GM19043 (cell line): ENCODE measurements around the gene MEAF6.
"Not testable (repeated sequence)": the region's sequence is repeated elsewhere in the genome, so short reads cannot be mapped to it uniquely, and the experiment has no call there.

Source experiments
- ATAC-seq: cut with Tn5 transposase; IDR thresholded peaks from one replicate; pipeline ENCODE4 v1.9.1; 2021; ENCODE audit warnings: low read depth; ENCODE audit not compliant: unreplicated experiment

MEAF6 gene

GRCh38 chr1:37514350-37515184 lies at the start of gene MEAF6:
Gene MEAF6, minus strand, starts transcription at chr1:37514766. Its CDS starts 20 bp downstream, at chr1:37514746.
- ATAC-seq: peak; percentile 81

DNA sequence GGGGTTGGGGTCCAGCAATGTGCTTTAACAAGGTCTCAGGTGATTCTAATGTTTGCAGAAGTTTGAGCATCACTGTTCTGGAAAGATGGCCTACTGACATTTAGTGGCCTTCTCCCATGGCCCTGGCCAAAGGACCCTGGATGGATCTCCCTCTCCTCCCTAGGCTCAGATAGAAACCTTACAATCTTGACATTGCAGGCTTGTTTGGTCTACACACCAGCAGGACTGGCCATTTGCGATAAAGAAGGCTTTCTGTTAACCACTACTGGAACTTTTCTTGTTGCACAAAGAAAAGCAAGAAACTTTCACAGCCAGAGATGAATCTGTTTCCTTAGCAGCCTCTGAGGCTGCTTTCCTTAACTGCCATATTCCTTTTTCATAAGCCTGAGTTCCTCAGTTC lies 48.4 kb upstream of the MEAF6 start:
- ATAC-seq: no peak

- ATAC-seq: no peak
These were observed 46.9 kb upstream of the MEAF6 start for GRCh38 chr1:37561133-37562132.

DNA sequence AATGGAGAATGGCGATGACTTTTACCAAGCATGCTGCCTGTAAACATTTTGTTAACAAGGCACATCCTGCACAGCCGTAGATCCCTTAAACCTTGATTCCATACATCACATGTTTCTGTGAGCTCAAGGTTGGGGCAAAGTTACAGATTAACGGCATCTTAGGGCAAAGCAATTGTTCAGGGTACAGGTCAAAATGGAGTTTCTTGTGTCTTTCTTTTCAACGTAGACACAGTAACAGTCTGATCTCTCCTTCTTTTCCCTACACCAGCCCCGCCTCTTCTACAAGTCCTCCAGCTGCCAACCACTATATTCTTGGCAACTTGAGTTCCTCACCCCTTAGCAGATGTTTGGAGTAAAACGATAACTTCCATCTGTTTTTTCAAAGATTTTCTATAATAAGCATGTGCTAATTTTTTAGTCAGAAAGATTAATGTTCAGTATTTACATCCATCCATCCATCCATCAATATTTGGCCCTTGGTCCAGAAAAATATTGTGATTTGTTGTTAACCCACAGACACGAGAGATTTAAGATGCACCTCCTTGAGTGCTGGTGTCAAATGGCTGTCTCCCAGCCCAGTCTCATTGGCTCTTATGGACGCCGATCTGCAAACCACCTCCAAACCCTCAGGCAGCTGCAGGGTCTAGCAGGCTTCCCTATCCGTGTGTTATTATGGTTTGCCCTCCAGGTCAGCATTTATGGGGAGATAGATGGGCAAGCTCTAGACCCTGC lies 46.0 kb upstream of the MEAF6 start:
- ATAC-seq: no peak

DNA sequence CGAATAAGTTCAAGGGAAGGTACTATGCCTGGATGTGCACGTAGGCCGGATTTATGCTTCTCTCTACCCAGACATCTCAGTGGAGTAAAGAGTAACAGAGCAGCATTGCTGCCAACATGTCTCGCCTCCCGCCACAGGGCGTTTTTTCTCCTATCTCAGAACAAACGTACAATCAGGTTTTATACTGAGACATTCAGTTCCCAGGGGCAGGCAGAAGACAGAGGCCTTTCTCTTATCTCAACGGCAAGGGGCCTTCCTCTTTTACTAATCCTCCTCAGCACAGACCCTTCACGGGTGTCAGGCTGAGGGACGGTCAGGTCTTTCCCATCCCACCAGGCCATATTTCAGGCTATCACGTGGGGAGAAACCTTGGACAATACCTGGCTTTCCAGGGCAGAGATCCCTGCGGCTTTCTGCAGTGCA lies 45.4 kb upstream of the MEAF6 start:
- not testable (repeated sequence) for ATAC-seq

GRCh38 chr1:37559080-37559479 lies 44.5 kb upstream of the MEAF6 start:
- no peak for ATAC-seq

GRCh38 chr1:37558411-37558810 lies 43.8 kb upstream of the MEAF6 start:
- no peak for ATAC-seq

- no peak for ATAC-seq
These were observed 42.8 kb upstream of the MEAF6 start for GRCh38 chr1:37557402-37557801.

DNA sequence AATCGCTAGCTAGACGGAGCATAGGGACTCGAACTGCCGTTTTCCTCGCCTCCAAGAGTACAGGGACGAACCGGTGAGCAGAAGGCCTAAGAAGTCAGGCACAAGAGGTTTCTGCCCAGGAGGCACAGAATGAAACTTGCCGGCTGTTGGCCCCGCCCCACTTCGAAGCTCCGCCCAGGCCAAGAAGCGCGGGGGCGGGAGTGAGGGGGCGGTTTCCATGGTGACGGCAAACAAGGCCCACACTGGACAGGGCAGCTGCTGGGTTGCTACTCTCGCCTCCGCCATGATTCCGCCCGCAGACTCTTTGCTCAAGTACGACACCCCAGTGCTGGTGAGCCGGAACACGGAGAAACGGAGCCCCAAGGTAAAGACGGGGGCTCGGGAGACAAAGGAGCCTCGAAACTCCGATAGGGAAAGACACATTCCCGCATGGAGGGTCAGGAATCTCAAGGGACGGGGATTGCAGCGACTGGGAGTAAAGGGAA lies 42.2 kb upstream of the MEAF6 start, which contains the start of gene DNALI1:
TSS of gene DNALI1 (plus strand) at position 229 of the 485 bp plus-strand sequence. CDS start at position 284, 55 bp downstream.
- no peak for ATAC-seq

DNA sequence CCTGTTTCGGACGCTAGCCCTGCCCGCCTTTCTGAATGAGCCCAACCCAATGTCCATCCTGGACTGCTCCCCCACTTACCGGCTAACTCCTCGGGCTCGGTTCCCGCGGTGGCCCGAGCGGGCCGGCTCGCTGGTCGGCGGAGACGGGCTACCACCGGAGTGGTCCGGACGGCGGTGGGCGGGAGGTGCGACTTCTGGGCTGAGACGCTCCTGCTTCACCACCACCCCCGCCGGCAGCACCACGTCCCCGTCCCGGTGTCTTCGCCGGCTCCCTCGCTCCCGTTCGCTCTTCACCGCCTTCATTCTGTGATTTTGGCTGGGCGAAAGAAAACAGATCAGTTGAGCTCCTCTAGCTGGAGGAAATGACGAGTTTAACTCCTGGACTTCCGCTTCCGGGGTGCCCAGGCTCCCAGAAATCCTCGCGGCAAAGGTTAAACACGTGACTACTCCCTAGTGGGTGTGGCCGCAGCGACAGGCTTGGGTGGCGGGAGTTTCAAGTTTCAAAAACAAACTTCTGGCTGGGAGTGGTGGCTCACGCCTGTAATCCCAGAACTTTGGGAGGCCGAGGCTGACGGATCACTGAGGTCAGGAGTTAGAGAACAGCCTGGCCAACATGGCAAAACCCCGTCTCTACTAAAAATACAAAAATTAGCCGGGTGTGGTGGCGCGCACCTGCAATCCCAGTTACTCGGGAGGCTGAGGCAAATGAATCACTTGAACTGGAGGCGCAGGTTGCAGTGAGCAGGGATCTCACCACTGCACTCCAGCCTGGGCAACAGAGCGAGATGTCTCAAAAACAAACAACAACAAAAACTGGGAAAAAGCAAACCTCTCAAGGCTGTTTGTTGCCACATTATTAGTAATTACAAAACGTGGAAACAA lies 39.6 kb upstream of the MEAF6 start, which contains the start of gene SNIP1:
TSS of gene SNIP1 (minus strand) at position 367 of the 882 bp plus-strand sequence. CDS start at position 303, 64 bp downstream.
- ATAC-seq: no peak

GRCh38 chr1:37553598-37553926 lies 39.0 kb upstream of the MEAF6 start:
- no peak for ATAC-seq

DNA sequence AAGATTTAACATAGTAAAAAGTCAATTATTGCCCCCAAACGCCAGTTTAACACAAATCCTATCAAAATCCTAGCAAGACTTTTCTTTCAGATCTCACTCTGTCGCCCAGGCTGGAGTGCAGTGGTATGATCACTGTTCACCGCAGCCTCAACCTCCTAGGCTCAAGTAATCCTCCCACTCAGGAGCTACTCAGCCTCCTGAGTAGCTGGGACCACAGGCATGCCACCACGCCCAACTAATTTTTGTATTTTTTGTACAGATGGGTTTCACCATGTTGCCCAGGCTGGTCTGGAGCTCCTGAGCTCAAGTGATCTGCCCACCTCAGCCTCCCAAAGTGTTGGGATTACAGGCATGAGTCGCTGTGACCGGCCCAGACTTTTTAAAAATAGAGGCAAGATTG lies 34.8 kb upstream of the MEAF6 start:
- ATAC-seq: no peak

- no peak for ATAC-seq
These were observed 30.5 kb upstream of the MEAF6 start for GRCh38 chr1:37545019-37545418.

DNA sequence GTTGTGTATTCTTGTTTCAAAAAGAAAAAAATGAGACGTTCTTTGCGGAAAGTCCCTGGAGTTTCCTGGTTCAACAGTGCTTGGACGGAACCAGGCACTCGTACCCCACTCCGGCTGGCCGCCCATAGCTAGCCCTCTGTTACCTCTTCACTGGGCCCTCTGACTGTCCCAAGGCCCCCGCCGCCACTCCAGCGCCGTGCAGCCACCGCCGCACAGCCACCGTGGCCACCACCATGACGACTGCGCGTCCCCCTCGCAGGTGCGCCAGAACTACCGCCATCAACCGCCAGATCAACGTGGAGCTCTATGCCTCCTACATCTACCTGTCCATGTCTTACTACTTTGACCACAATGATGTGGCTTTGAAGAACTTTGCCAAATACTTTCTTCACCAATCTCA lies 30.0 kb upstream of the MEAF6 start:
- ATAC-seq: no peak

DNA sequence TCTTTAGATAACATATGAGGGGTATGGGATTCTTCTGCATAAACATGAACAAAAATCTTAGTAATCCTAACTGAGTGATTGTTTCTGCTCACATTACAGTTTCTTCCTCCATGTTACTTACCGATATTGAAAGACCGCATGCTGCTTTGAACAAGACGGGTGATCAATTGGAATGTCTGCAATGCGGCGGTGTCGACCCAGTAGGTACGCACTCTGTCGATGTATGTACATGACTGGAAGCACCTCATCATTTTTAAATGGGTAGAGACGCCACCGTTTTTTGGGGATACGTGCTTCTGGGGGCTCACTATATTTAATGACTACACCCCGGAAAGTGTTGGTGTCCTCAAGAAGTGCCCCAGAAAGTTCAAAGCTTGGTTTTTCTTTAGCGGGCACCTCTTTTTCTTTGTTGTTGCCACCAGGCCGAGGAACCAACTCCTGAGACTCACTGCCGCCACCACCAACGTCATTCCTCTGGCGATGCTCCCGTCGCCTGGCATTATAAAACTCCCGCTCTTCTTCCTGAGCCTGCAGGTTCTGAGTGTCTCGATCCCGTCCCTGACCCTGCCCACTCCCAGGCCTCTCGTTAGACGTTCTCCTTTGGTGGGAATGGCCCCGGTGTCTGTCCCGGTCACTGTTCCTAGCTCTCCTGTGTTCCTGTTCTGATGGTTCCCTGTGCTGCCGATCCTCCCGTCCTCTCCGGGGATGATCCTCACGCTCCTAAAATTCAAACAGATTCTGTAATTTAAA lies 25.6 kb upstream of the MEAF6 start:
- ATAC-seq: no peak

- not testable (repeated sequence) for ATAC-seq
These were observed 24.6 kb upstream of the MEAF6 start for GRCh38 chr1:37539154-37539553.

DNA sequence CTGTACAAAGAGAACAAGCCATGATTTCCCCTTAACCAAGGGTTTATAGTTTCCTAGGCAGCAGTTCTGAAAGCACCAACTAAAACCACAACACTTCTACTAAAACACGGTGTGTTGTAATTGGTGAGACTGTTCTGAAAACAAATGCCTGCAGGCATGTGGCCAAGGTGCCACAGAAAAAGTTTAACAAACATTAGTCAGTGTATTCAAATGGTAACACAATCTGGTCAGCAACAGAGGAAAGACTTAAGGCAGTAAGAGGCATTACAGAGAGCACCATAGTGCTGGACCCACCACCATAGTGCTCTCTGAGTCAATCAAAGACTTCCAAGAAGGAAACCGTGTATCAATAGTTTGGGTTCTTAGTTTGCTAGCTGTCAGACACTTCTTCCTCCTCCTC lies 22.8 kb upstream of the MEAF6 start:
- no peak for ATAC-seq

- no peak for ATAC-seq
These were observed 18.9 kb upstream of the MEAF6 start for GRCh38 chr1:37533317-37534093.
